ENCODE results near the gene ASIC3. TPM values are rescaled to one million over a fixed set of nuclear protein-coding genes. Genes with fewer than 3 reads are reported as not detected.

ASIC3 gene
- total and polyA plus RNA-seq, 2 of the 8 experiments (the other 6 are each of a cell fraction or from before 2014, with no cell fraction given), result 1.6 to 1.9 TPM

DNA sequence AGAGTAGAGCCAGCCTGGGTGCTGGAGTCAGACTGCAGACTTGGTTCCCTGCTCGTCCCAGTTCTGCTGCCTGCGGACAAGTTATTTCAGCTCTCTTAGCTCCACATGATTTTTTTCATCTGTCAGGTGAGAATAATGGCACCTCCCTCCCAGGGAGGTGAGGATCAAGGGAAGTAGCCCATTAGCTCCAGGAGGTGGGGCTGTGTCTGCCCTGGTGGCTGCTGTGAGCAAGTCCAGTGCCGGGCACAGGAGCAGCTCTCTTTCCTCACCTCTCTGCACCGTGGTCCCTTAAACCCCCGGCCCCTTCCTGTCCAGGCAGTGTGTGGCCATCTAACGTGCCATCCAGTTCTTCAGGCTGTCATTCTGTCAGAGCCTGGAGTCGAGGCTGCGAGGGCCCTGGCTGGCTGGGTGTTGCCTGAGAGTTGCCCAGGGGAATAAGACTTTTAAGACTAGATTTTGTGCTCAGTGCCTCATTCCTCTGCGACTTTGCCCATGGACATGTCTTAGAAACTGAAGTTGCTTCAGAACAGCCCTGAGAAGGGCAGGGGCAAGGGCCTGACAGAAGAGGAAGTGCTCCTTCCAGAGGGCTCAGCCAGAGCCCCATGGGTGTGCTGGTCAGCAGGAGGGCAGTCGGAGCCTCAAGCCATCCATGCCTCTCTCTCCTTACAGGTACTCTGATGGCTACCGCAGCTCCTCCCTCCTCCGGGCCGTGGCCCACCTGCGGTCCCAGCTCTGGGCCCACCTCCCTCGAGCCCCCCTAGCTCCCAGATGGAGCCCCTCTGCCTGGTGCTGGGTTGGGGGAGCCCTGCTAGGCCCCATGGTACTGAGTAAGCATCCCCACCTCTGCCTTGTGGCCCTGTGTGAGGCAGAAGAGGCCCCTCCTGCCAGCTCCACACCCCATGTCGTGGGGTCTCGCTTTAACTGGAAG lies 15.1 kb upstream of the ASIC3 start:
- Histone ChIP-seq H2BK20ac (ENCODE audit: low read length) (no peak overlapping the region), H2AK5ac (ENCODE audit: low read depth, low read length) (no peak overlapping the region), H2BK15ac (ENCODE audit: low read length) (no peak overlapping the region), H2BK120ac (replicated peaks; ENCODE audit: low read depth, low read length) (no peak overlapping the region), H2BK5ac (ENCODE audit: low read depth, low read length) (no peak overlapping the region), H3K18ac (ENCODE audit: extremely low read depth, low read length) (no peak overlapping the region), H3K4me3 (ENCODE audit: extremely low read depth in 1 of 4, insufficient read depth in 2 of 4, low read depth in 3 of 4, low read length in 4 of 4) (no peak overlapping the region), H3K23me2 (ENCODE audit: low read depth, low read length) (no peaks in the 10 kb centered on the region), H3K4me1 (replicated peaks in 1 of 4; ENCODE audit: control insufficient read depth in 3 of 4, insufficient read depth in 4 of 4, low read length in 3 of 4) (no peaks in the 10 kb centered on the region), H3K9ac (replicated peaks in 1 of 4; ENCODE audit: extremely low read depth in 1 of 4, low read depth in 3 of 4, low read length in 3 of 4) (no peak overlapping the region), H4K20me1 (replicated peaks in 1 of 2; ENCODE audit: control insufficient read depth in 1 of 2, insufficient read depth in 2 of 2, low read length in 2 of 2) (peaks cover 0 to 4% of the 10 kb centered on the region in 2 experiments), H4K5ac (ENCODE audit: insufficient read length, low read depth, low read length) (no peak overlapping the region), H3K4me2 (ENCODE audit: insufficient read depth in 1 of 2, low read depth in 2 of 2, low read length in 2 of 2) (no peak overlapping the region), H3K56ac (replicated peaks; ENCODE audit: insufficient read length, low read depth, low read length) (no peak overlapping the region), H3K79me1 (ENCODE audit: low read depth, low read length) (no peaks in the 10 kb centered on the region; the same call in 1 of the 2 replicates), H3K27me3 (replicated peaks in 1 of 4; ENCODE audit: control insufficient read depth in 3 of 4, extremely low read depth in 1 of 4, insufficient read depth in 3 of 4, low read length in 3 of 4) (no peaks in the 10 kb centered on the region), H4K8ac (ENCODE audit: extremely low read depth, insufficient read depth, low read length) (peak overlapping the region; percentile 68; the same call in 1 of the 2 replicates), H3K14ac (ENCODE audit: insufficient read length) (no peak overlapping the region), H2BK12ac (ENCODE audit: low read depth, low read length) (no peak overlapping the region), H3K79me2 (ENCODE audit: control insufficient read depth in 1 of 2, insufficient read depth in 2 of 2, low read length in 2 of 2) (no peaks in the 10 kb centered on the region), H3K4ac (replicated peaks; ENCODE audit: insufficient read length, low read depth, low read length) (no peak overlapping the region), H2AFZ (ENCODE audit: low read length) (no peak overlapping the region), H3K23ac (ENCODE audit: insufficient read length) (no peak overlapping the region), H3K27ac (ENCODE audit: low read depth, low read length) (no peak overlapping the region), H4K91ac (replicated peaks; ENCODE audit: insufficient read length, low read length) (no peak overlapping the region), H3K9me3 (ENCODE audit: insufficient read depth in 2 of 2, low read depth in 1 of 2, low read length in 1 of 2) (no peaks in the 10 kb centered on the region), H3K36me3 (ENCODE audit: control insufficient read depth in 2 of 4, insufficient read depth in 4 of 4, low read length in 3 of 4) (peaks cover 0 to 2% (median 0%) of the 10 kb centered on the region in 4 experiments; a peak in 2 of 8 replicates)
- TF ChIP-seq EZH2 (IDR thresholded peaks at IDR 0.05; ENCODE audit: low read depth, low read length, severe bottlenecking), result no peak
- no peak for TF ChIP-seq HDAC2 (IDR thresholded peaks at IDR 0.05; ENCODE audit: borderline replicate concordance in 1 of 2, low read depth in 2 of 2, low read length in 2 of 2)
- TF ChIP-seq, protein P1, sequence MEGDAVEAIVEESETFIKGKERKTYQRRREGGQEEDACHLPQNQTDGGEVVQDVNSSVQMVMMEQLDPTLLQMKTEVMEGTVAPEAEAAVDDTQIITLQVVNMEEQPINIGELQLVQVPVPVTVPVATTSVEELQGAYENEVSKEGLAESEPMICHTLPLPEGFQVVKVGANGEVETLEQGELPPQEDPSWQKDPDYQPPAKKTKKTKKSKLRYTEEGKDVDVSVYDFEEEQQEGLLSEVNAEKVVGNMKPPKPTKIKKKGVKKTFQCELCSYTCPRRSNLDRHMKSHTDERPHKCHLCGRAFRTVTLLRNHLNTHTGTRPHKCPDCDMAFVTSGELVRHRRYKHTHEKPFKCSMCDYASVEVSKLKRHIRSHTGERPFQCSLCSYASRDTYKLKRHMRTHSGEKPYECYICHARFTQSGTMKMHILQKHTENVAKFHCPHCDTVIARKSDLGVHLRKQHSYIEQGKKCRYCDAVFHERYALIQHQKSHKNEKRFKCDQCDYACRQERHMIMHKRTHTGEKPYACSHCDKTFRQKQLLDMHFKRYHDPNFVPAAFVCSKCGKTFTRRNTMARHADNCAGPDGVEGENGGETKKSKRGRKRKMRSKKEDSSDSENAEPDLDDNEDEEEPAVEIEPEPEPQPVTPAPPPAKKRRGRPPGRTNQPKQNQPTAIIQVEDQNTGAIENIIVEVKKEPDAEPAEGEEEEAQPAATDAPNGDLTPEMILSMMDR (IDR thresholded peaks at IDR 0.05; ENCODE audit: control extremely low read depth in 1 of 3, insufficient read depth in 1 of 3, low read depth in 1 of 3, low read length in 3 of 3), result peak; percentile 41 to 62 (median 47)
- TF ChIP-seq JUN (IDR thresholded peaks at IDR 0.05; ENCODE audit: low read depth, low read length), result no peak
- TF ChIP-seq RAD21 (IDR thresholded peaks at IDR 0.05 in 1 of 2, conservative IDR thresholded peaks at IDR 0.05 in 1 of 2; ENCODE audit: low read depth in 2 of 2, low read length in 2 of 2), result peak; percentile 34 to 41; a peak in 2 of 4 replicates
- no peak for FAIRE-seq
- whole genome bisulfite sequencing, 2 experiments (ENCODE audit: extremely low coverage in 1 of 2, insufficient coverage in 1 of 2, insufficient read length in 1 of 2, insufficient replicate concordance in 2 of 2, low coverage in 1 of 2, low lambda C conversion rate in 2 of 2, missing lambda C conversion rate in 1 of 2), result 93% methylated on average over 13 of the region's 17 CpGs; no CpG with 5 or more reads in 1 of the 2 experiments
- CTCF ChIA-PET (ENCODE audit: partially characterized antibody), result interaction anchor here (0.7 to 5.4 kb wide), 25 partner anchors 9 to 1342 kb away, joined by 3 to 35 read pairs (median 3); partner anchors contain the start of genes AGAP3, ASIC3, ATG9B and CDK5
- POLR2A ChIA-PET (ENCODE audit: partially characterized antibody), result interaction anchor here (1.0 to 1.4 kb wide), 3 partner anchors 9 to 45 kb away, joined by 3 to 4 read pairs (median 3); partner anchors contain the start of gene ASIC3
- DNase-seq (ENCODE audit: low read depth in 1 of 2, low spot score in 2 of 2), result no peak
